Stimulated activated CD8-positive, alpha-beta memory T cell treated with anti-CD3 and anti-CD28 coated beads, Interleukin-12 subunit alpha, Interleukin-12 subunit beta, amount 100 ng/mL, for 1 hour (primary cell): ENCODE measurements around the gene CCDC117.

Source experiments
- DNase-seq: peaks from one replicate; pipeline ENCODE4 v3.0.0-alpha.2; 2020; ENCODE audit warnings: low read depth

CCDC117 gene

DNA sequence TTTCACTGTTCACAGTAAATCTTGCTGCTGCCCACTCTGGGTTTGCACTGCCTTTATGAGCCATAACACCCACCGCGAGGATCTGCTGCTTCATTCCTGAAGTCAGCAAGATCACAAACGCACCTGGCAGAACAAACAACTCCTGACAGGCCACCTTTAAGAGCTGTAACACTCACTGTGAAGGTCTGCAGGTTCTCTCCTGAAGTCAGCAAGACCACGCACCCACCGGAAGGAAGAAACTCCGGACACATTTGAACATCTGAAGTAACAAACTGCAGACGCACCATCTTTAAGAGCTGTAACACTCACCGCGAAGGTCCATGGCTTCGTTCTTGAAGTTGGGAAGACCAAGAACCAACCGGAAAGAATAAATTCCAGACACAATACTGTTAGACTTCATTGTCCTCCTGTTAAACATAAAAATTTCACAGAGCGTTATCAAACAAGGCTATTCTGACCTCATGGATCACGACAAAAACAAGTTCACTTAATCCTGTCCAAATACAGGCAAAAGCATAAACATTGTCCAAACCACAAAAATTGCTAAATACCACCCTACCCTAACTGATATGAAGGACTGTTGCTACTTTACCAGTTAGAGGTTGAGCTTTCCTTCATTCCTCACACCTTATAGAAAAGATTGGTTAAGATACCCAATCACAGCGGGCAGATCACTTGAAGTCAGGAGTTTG, 3.0 kb upstream of the CCDC117 start:
- DNase-seq, result no peak

DNA sequence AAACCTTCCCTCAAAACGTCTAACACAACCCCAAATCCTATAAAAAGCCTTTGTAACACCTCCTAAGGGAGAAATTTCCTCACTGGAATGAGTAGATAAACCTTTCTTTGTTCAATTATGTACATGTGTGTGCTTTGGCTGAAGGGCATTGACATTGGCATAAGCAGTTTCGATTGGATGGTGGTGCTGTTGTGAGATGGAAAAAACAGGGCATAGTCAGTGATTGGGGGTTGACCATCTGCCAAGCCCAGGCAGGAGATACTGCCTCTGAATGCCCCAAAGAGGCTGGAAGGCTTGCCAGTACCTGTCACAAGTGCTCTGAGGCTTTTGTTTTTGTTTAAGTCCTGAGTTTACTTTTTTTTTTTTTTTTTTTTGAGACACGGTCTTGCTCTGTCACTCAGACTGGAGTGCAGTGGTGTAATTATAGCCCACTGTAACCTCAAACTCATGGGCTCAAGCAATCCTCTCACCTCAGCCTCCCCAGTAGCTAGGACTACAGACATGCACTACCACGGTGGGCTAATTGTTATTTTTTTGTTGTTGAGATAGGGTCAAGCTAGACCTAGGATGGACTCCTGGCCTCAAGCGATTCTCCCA, 1.2 kb upstream of the CCDC117 start:
- no peak for DNase-seq

DNA sequence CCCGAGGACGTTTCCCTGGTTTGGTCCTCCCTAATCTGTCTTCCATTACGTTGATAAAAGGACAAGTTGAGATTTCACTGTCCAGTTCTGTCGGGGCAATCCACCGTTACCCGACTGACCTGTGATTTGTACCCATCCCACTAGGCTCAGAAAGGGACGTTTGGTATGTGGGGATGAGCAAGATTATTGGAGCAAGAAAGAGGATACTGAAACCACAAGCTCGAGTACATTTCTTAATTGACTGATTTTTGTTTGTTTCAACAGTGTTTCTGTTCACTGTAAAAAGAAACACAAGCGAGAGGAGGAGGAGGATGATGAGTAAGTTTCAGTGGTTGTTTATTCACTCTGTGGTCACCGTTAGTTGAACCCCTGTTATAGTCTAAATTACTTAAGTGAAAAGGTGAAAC, 969 bp downstream of the CCDC117 start:
- no peak for DNase-seq

DNA sequence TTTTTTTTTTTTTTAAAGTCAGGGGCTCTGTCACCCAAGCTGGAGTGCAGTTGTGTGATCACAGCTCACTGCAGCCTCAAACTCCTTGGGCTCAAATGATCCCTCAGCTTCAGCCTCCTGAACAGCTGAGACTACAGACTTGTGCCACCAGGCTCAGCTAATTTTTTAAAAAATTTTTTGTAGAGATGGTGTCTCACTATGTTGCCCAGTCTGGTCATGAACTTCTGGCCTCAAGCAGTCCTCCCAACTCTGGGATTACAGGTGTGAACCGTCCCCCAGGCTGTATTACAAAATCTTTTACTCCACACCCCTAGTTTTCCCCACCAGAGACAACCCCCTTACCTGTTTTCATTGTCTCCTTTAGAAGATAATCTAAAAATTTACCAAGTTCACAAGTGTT, 1.9 kb downstream of the CCDC117 start:
- DNase-seq, result no peak

DNA sequence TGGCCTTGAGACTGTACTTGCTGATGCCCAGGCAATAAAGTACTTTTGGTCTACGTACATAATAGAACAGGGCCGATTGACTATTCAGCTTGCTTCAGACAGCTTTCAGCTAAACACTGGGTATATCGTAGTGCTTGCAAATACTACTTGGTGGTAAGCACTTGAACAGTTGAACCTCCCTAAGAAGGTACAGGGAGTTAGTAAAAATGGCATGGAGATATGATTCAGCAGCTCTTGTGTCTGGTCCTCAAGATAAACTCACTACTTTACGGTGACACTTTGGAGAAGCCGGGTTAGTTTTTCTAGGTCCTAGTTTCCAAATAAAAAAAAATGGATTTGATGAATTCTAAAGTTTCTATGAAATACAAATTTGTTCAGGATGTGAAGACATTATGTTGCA, 7.3 kb downstream of the CCDC117 start:
- DNase-seq, result no peak

DNA sequence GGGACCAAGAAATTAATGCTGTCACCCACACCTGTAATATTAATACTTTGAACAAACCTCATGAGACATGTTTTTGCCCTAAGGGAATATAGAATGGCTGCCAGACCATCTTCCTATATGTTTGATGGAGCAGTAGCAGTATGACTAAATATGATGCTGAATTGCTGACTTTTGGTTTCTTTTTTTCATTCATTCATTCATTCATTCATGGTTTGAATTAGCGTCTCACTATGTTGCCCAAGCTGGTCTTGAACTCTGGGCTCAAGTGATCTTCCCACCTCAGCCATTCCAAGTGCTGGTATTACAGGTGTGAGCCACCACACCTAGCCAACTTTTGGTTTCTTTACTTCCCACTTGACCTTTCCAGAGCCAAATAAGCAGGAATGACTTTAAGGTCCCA, 7.8 kb downstream of the CCDC117 start:
- no peak for DNase-seq

DNA sequence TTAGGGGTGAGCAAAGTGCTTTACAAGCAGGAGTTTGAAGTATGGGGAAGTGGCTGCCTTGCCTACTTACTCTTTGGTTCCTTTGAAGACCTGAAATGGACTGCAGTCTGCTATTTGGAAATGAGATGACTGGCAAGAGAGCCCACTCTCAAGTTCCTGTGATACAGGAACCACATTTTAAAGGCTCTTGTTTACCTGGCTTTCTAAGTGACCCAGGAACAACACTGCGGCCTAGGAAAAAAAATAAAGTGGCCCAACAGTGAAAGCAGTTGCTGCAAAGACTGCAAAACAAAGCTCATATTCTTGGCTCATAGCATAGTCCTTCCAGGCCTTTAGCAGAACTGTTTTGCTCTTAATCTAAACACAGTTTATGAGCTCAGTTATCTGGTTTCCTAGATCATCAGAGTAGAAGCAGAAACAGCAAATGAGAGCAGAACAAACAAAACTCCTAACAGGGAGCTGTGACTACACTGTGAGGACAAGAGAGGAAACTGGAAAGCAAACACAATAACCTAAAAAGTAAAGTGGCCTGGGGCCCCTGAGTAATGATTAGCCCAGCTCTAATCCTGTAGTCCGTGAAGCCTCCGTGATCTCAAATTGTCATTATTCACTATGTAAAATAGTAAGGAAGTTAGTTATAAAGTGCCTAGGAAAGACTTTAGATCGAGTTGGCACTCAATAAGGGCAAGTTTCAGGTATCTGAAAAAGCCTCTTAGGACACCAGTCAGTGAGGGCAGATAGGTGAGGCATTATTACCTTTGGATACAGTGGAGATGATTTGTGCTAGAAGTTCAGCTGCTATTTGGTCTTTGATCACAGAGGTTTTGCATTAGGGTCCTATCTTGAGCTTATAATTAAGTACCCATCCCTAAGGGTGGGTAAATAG, 11.5 kb downstream of the CCDC117 start:
- DNase-seq, result no peak

DNA sequence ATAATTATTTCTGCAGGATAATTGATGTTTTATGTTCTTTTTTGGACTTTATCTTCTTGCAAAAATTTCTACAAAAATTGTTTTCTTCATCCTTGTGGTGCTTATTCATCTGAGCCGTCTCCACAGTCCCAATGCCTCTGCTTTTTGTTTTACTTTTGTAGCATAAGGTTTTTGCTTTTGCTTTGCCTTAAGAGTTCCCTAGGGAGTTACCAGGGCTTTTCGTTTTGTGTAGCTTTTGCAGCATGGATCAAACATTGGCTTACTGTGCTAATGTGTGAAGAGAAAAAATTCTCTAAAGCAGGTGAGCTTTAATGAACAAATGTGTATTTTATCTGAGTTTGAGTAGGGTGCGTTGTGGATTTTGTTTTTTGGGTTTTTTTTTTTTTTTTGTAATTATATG, 16.1 kb downstream of the CCDC117 start:
- no peak for DNase-seq

DNA sequence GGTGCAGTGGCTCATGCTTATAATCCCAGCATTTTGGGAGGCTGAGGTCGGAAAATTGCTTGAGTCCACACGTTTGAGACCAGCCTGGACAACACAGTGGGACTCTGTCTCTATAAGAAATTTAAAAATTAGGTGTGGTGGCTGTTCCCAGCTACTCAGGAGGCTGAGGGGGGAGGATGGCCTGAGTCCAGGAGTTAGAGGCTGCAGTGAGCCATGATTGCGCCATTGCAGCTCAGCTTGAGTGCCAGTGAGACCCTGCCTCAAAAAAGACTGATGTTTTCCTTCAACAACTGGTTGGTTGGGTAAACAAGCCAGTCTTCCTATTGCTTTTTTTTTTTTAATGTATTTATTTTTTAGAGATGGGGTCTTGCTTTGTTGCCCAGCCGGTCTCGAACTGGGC, 18.6 kb downstream of the CCDC117 start:
- no peak for DNase-seq

DNA sequence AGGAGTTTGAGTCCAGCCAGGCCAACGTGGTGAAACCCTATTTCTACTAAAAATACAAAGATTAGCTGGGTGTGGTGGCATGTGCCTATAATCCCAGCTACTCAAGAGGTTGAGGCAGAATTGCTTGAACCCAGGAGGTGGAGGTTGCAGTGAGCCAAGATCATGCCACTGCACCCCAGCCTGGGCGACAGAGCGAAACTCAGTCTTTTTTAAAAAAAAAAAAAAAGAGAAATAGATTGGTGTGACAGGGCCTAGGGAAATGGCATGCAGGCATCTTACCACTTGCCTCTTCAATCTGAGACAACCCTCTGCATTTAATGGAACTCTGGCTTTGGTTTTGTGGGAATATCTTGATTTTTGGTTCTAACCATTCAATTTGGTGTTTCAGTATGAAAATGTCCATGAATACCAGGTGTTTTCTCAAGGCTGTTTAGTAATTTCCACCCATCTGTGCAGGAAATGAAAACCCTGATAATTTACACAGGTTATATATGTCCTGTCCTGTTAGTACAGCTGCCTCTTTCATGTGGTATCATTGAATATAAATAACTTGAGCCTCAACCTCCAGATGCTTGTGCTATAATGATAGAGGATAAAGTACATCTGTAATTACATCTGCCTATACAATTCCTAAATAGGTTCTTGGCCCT, 19.5 kb downstream of the CCDC117 start:
- no peak for DNase-seq

DNA sequence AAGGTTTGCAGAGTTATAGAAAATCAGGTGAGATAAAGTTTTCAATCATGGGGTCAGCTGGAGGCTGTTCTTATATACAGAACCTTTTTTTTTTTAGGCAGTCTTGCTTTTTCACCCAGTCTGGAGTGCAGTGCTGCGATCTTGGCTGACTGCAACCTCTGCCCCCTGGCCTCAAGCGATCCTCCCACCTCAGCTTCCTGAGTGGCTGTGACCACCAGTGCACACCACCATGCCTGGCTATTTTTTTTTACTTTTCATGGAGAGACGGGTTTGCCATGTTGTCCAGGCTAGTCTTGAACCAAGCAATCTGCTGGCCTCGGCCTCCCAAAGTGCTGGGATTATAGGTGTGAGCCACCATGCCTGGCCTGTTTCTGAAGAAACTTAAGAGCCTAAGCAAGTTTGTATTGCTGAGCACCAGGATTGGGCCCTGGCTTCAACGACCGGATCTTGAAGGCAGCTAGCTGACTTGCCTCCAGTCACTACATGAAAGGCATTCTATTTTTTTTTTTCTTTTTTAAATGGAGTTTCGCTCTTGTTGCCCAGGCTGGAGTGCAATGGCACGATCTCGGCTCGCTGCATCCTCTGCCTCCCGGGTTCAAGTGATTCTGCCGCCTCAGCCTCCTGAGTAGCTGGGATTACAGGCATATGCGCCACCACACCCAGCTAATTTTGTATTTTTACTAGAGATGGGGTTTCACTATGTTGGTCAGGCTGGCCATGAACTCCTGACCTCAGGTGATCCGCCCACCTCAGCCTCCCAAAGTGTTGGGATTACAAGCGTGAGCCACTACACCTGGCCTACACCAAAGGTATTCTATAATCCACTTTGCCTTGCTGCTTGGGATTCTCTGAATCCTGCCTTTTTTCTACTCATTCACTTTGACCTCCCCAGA, 20.2 kb downstream of the CCDC117 start:
- no peak for DNase-seq

DNA sequence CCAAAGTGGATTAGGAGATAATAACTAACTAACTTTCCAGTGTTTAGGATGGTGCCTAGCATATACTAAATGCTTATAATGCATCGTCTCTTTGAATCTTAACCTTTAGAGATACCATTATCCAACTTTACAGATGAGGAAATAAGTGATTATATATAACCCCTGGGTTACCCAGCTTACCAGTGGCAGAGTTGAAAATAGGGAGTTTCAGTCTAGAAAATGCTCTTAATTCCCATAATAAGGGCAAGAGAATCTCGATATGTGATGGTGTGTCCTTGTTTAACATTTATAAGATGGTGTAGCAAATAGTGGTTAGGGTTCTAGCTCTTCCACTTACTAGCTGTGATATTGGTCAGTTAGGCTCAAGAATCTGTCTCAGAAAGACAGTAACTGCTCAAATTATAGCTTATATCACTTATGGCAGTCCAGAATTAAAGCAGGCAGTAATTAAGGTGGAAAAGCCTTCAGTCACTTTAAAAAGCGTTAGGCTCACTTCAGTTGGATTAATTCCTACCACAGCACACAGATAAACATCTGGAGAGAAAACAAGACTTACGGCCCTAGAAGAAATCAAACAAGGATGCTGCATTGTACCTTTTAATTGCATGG, 21.6 kb downstream of the CCDC117 start:
- no peak for DNase-seq

DNA sequence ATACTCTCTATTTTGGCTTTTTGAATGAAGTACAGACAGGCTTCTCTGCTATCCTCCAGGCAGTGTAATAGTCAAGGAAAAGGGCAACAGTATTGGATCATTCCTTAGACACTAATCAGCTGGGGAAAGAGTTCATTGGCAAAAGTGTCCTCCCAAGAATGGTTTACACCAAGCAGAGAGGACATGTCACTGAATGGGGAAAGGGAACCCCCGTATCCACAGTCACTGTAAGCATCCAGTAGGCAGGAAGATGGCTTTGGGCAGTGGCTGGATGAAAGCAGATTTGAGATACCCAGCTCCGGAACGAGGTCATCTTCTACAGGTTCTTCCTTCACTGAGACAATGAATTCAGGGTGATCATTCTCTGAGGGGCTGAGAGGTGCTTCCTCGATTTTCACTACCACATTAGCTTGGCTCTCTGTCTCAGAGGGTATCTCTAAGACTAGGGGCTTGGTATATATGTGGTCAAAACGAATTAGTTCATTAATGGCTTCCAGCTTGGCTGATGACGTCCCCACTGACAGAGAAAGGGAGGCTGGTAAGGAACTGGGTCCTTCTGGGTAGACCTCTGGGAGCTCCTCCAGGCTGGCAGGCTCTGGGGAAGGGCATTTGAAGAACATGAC, 22.7 kb downstream of the CCDC117 start:
- no peak for DNase-seq

DNA sequence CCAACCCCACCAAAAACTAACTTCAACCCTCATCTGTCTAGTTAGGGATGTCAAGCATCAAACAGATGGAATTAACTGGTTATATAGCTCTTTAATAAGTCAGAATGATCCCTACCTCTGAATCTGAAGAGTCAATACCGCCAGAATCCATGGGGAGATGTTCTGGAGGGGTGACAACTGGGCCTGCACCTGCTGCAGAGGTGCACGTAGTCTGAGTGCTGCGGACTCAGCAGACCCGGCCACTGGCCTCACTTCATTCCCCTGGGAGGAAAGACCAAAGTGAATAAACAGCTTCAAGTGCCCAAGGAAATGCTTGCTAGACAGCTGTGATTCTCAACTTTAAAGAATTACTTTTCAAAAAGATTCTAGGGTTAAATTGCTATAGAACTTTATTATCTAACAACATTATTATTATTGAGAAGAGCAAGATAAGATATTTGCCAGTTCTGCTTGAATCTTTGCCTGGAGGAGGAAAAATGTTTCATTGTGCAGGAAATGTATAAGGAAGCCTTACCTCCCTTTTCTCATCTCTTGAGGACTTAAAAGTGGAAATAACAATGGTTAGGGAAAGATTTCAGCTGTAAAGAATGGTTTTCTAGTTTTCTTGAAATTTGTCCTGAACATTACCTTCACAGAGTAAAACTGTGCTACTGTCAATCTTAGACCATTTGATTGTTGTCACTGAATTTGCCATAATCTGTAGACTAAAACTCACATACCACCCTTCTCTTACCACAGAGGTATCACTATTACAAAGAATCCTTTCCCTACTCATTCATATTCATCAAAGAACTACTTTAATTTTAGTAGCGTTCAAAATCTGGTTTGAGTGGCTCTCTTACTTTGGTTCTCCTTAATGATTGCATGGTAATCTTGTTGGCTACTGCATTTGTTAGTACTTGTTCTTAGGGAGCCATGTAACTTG, 23.7 kb downstream of the CCDC117 start:
- DNase-seq, result no peak

DNA sequence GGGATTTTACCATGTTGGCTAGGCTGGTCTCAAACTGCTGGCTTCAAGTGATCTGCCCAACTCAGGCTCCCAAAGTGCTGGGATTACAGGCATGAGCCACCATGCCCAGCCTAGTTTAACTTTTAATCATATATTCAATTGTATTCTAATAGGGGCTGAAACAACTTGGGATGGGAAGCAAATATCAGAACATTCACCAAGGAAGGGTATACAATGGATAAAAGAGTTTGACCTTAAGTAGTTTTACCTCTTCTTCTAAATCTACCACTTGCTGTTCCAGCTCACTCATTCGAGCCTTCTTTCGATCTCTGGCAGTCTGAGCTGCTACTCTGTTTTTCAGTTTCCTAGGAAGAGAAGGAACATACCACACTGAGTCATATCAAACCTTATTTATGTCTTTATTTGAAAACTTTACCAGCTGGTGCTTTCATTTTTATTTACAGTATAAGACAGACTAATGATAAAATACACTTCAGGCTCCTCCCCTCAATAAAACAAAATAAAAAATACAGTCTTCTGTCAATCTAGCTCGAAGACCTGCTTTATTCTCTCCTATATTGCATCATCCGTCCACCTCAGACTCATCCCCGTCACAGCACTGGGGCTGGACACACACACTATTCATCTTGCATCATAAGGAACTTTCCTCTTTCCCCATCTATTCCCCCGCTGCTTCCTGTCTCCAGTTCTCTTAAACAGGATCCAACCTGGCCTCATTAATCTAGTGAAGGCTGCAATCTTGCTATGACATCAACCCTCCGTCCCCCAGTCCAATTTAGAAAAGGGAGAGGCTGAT, 26.5 kb downstream of the CCDC117 start:
- DNase-seq, result no peak

DNA sequence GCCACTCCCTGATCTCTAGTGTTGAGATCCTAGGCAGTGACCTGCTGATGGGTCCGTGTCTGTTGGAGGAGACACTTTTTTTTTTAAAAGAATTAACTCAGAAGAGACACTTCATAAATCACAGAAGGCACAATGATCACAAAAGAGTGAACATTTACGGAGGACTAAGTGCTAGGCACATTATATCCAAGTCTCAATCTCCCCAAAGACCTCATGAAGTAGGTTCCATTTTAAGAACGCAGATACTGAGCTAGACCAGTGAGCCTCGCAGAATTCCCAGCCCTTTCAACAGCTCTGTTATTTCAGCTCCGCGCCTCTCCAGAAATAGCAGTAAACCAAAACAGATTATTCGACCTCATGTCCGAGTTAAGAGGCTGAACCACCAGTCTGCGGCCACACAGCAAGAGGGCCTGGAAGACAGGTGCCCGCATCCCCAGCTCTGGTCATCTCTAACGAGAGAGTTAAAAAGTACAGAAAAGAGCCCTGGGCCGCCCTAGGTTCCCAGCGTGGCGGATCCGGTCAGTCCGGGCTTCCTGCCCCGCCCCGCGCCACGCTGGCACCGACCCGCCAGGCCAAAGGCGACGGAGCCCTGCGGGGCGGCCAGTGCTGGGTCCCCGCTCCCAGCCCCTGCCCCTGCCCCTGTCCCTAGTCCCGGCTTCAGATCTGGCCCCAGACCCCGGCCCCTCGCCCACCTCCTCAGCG, 27.3 kb downstream of the CCDC117 start:
- no peak for DNase-seq

DNA sequence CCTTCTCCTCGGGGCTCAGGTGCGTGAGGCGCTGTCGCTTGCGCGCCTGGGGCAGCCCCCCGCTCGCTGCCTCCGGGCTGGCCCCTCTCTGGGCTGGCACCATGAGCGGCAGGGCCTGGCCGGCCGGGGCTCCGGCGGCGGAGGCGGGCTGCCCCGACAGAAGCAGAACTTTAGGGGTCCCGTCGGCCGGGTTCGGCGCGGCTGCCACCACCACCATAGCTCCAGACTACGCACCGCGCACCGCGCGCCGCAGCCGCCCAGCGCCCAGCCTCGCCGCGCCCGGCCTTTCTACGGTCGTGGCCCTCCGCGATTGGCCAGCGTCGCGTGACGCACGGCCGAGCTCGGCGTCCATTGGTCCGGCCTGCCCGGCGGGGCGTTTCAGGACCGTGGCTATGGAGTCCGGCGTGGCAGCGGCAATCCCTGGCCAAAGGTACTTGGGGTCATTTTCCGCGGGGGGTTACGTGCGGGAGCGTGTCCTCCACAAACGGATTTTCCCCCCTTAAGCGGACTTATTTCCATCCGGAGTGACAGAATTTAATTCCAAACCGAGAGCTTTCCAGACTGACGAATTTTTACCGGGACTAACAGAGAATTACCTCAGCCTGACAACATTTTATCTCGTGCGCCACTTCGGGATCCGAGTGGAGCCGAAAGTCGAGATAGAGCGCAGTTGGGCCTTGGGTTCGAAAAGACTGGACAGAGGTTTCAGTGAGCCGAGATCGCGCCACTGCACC, 28.0 kb downstream of the CCDC117 start, which contains the start of gene XBP1:
XBP1 (minus strand) TSS at position 262 of the 734 bp plus-strand sequence.
- peak; percentile 76 for DNase-seq
